HL-60 (cell line): ENCODE data around the gene C1orf21.

Source experiments
- DNase-seq, 2 experiments: peaks; one replicate each; pipeline ENCODE4 v3.0.0-alpha.2; 2010 to 2020; ENCODE audit warnings: low read depth in 1 of 2, low spot score in 1 of 2
- H3K27ac ChIP-seq: fragments of 250-450 bp; sonication (Bioruptor Pico); replicated peaks from 2 replicates; pipeline ENCODE4 v1.5.1; 2020; ENCODE audit warnings: mild to moderate bottlenecking, moderate library complexity
- H3K27me3 ChIP-seq: fragments of 250-450 bp; sonication (Bioruptor Pico); 2 replicates; pipeline ENCODE4 v1.5.1; 2021; ENCODE audit warnings: mild to moderate bottlenecking, moderate library complexity; ENCODE audit not compliant: insufficient read depth, poor library complexity, severe bottlenecking
- H3K4me3 ChIP-seq: replicated peaks from 2 replicates; pipeline ENCODE4 v1.5.1; 2011; ENCODE audit warnings: mild to moderate bottlenecking, control low read depth, low read length; ENCODE audit not compliant: insufficient read depth
- CTCF ChIP-seq: IDR thresholded peaks from one replicate; pipeline ENCODE4 v1.5.1; 2011; ENCODE audit warnings: low read length, control low read depth, inconsistent platforms; ENCODE audit not compliant: insufficient read depth
- GABPA ChIP-seq: IDR thresholded peaks from 2 replicates; pipeline ENCODE4 v1.6.1; 2012; ENCODE audit warnings: low read depth
- POLR2AphosphoS5 ChIP-seq: IDR thresholded peaks from 2 replicates; pipeline ENCODE4 v1.6.1; 2012; ENCODE audit warnings: low read depth
- REST ChIP-seq: IDR thresholded peaks from 2 replicates; pipeline ENCODE4 v1.6.1; 2012; ENCODE audit warnings: low read depth; ENCODE audit not compliant: insufficient replicate concordance
- SPI1 ChIP-seq: IDR thresholded peaks from 2 replicates; pipeline ENCODE4 v1.6.1; 2012; ENCODE audit warnings: low read depth, mild to moderate bottlenecking, borderline replicate concordance

The C1orf21 gene

GRCh38 chr1:184624626-184625025 lies 237.8 kb downstream of the C1orf21 start:
- Histone ChIP-seq H3K27ac (no peak overlapping the region), H3K4me3 (no peak overlapping the region), H3K27me3 (no peaks in the 10 kb centered on the region)
- no peak for DNase-seq
- no peak for TF ChIP-seq REST
- no peak for TF ChIP-seq GABPA
- TF ChIP-seq CTCF, result no peak

- DNase-seq, result no peak
- TF ChIP-seq REST (no peak), POLR2AphosphoS5 (no peak), CTCF (no peak), SPI1 (no peak), GABPA (no peak)
- H3K27ac ChIP-seq, result no peak overlapping the region
- H3K27me3 ChIP-seq, result no peaks in the 10 kb centered on the region
- no peak overlapping the region for H3K4me3 ChIP-seq
Measured at GRCh38 chr1:184625271-184625670, 238.4 kb downstream of the C1orf21 start.

GRCh38 chr1:184626076-184627006 lies 239.5 kb downstream of the C1orf21 start:
- no peak overlapping the region for H3K4me3 ChIP-seq
- no peak overlapping the region for H3K27ac ChIP-seq
- no peak for DNase-seq
- no peaks in the 10 kb centered on the region for H3K27me3 ChIP-seq
- no peak for TF ChIP-seq SPI1
- no peak for TF ChIP-seq GABPA
- no peak for TF ChIP-seq REST
- TF ChIP-seq CTCF, result no peak
- TF ChIP-seq POLR2AphosphoS5, result no peak
